Glutamatergic neuron (in vitro differentiated cells): Measurements from ENCODE around the gene PKNOX1. TPM values are rescaled to one million over a fixed set of nuclear protein-coding genes. Genes with fewer than 3 reads are reported as not detected.

Experiments
- DNase-seq: peaks from one replicate; pipeline ENCODE4 v3.0.0; 2022
- H3K27ac Mint-ChIP-seq: one replicate; pipeline ENCODE4 v1.8.0; 2020; ENCODE audit warnings: mild to moderate bottlenecking, mixed read lengths, inconsistent platforms; ENCODE audit not compliant: unreplicated experiment
- H3K27me3 Mint-ChIP-seq: one replicate; pipeline ENCODE4 v1.8.0; 2020; ENCODE audit warnings: mild to moderate bottlenecking, moderate library complexity, mixed read lengths, inconsistent platforms; ENCODE audit not compliant: unreplicated experiment
- H3K36me3 Mint-ChIP-seq: one replicate; pipeline ENCODE4 v1.8.0; 2020; ENCODE audit warnings: mild to moderate bottlenecking, mixed read lengths, inconsistent platforms; ENCODE audit not compliant: unreplicated experiment
- H3K4me1 Mint-ChIP-seq: one replicate; pipeline ENCODE4 v1.8.0; 2020; ENCODE audit warnings: mild to moderate bottlenecking, low read depth, mixed read lengths, inconsistent platforms; ENCODE audit not compliant: unreplicated experiment
- H3K4me3 Mint-ChIP-seq: one replicate; pipeline ENCODE4 v1.8.0; 2020; ENCODE audit warnings: mild to moderate bottlenecking, mixed read lengths, inconsistent platforms; ENCODE audit not compliant: unreplicated experiment
- H3K9me3 Mint-ChIP-seq: one replicate; pipeline ENCODE4 v1.8.0; 2020; ENCODE audit warnings: mild to moderate bottlenecking, moderate library complexity, mixed read lengths, inconsistent platforms; ENCODE audit not compliant: unreplicated experiment
- total RNA-seq: library from RNA; stranded (reverse); fragmentation: NEBNext Ultra II Directional; extraction: Animal tissue kit (Norgen Biotek cat#: 25700); gene quantifications from one replicate; pipeline ENCODE4 v1.2.1, GENCODE V29; 2021; ENCODE audit not compliant: unreplicated experiment
- TF ChIP-seq, protein P1 (sequence below): fragments of 200-600 bp; sonication (generic); IDR thresholded peaks from one replicate; pipeline ENCODE4 v1.5.0; 2021; ENCODE audit not compliant: partially characterized antibody, unreplicated experiment

PKNOX1 gene
- total RNA-seq, 1 donor from 2014 or later = 28.7 TPM

DNA sequence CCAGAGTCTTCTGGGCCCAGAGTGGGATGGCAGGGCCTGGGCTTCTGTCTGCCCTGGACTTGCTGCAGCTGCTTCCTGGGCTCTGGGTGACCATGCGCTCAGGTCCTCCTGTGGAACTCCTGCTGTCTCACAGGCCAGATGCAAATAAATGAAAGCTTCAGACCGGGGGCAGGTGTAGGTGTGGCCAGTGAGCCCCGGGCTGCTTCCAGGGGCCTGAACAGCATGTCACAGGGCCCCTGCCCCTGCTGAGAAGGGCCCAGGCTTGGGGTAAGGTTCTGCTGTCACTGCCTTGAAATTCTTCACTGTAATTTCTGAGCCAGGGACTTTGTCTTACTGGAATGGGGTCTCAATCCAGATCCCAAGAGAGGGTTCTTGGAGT is 2.5 kb upstream of the PKNOX1 start:
- H3K4me3 Mint-ChIP-seq = no peak overlapping the region
- no peak for DNase-seq

DNA sequence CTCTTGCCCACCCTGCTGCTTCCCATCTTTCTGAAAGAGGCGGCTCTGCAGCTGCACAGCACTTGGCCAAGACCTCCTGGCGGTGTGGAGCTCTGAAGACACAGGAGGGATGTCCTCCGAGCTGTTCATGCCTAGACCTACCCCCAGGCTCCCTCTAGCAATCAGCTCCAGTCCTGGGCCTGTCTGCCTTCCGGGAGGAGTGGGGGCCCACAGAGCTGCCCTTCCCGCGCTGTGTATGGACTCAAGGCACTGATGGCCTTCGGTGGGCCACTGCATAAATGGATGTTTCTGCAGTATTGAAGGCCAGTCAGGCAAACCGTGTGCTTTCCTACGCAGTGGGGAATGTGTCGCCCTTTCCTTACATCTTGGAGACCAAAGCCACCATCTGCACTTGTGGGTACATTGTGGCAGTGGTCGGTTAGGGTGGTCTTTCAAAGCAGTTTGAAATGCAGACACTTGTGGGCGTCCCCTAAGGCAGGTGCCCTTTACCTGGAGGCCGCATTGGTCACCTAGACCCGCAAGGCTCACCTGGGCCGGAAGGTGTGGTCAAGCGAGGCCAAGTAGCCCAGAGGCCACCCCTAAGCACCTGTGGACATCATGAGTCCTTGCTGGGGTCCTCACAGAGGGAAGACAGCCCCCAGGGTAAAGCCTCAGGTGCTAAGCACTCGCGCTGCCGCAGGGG is 912 bp upstream of the PKNOX1 start:
- TF ChIP-seq, protein P1, sequence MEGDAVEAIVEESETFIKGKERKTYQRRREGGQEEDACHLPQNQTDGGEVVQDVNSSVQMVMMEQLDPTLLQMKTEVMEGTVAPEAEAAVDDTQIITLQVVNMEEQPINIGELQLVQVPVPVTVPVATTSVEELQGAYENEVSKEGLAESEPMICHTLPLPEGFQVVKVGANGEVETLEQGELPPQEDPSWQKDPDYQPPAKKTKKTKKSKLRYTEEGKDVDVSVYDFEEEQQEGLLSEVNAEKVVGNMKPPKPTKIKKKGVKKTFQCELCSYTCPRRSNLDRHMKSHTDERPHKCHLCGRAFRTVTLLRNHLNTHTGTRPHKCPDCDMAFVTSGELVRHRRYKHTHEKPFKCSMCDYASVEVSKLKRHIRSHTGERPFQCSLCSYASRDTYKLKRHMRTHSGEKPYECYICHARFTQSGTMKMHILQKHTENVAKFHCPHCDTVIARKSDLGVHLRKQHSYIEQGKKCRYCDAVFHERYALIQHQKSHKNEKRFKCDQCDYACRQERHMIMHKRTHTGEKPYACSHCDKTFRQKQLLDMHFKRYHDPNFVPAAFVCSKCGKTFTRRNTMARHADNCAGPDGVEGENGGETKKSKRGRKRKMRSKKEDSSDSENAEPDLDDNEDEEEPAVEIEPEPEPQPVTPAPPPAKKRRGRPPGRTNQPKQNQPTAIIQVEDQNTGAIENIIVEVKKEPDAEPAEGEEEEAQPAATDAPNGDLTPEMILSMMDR = no peak
- peak overlapping the region; percentile 49 for H3K4me3 Mint-ChIP-seq
- peaks cover 13% of the 10 kb centered on the region for H3K36me3 Mint-ChIP-seq
- peaks cover 8% of the 10 kb centered on the region for H3K27me3 Mint-ChIP-seq
- H3K9me3 Mint-ChIP-seq = peaks cover 1% of the 10 kb centered on the region
- H3K27ac Mint-ChIP-seq = no peak overlapping the region
- DNase-seq = no peak
- H3K4me1 Mint-ChIP-seq = peaks cover 4% of the 10 kb centered on the region

More for the DNA sequence above, 2.5 kb upstream of the PKNOX1 start:
- Mint-ChIP-seq H3K4me1 (peaks cover 4% of the 10 kb centered on the region), H3K9me3 (no peaks in the 10 kb centered on the region), H3K27me3 (peaks cover 8% of the 10 kb centered on the region), H3K27ac (no peak overlapping the region), H3K36me3 (peaks cover 2% of the 10 kb centered on the region)
- TF ChIP-seq, protein P1 = no peak

DNA sequence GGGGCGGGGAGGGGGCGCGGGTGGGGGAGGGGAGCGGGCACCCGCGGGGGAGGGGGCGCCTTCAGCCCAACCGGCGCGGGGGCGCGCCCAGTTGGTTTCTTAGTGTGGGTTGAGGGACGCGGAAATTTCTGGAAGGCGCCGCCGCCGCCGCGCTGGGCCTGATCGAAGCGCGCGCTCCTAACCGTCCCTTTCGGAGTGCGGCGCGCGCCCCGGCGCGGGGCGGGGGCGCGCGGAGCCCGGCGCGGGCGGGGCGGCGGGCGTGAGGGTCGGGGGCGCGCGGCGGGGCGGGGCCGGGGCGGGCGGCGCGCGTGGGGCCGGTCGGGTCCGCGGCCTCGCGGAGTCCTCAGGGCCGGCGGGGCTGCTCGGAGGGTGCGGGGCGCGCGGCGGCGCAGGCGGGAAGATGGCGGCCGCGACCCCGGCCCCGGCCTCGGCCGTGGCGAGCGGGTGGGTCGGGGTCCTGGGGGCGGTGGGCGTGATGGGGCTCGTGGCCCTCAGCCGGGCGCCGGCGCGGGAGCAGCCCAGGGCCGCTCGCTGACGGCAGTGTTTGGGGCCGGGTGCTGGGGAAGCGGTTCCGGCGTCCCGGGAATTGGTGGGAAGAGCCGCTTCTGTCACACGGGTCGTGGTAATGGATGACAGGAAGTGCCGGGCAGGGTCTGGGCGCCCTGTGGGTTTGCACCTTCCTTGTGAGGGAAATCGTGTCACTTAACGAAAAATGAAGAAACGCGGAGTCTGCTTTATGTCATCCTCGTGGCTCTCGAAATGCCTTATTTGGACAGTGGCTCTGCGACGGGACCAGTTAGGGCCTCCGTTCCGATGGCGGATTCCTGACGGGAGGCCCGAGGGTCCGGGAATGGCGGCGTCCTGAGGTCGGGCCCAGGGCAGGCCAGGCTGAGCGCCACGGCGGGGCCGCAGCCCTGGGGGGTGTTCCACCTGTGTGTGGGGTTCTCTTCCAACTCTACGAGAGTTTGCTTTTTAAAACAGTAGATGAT is 764 bp downstream of the PKNOX1 start:
- DNase-seq = peak; percentile 69
- peaks cover 4% of the 10 kb centered on the region for H3K9me3 Mint-ChIP-seq
- H3K27ac Mint-ChIP-seq = peak overlapping the region; percentile 86
- peak overlapping the region; percentile 90 for H3K4me3 Mint-ChIP-seq
- TF ChIP-seq, protein P1 = no peak
- H3K36me3 Mint-ChIP-seq = peaks cover 18% of the 10 kb centered on the region
- H3K4me1 Mint-ChIP-seq = peaks cover 4% of the 10 kb centered on the region
- peaks cover 5% of the 10 kb centered on the region for H3K27me3 Mint-ChIP-seq

DNA sequence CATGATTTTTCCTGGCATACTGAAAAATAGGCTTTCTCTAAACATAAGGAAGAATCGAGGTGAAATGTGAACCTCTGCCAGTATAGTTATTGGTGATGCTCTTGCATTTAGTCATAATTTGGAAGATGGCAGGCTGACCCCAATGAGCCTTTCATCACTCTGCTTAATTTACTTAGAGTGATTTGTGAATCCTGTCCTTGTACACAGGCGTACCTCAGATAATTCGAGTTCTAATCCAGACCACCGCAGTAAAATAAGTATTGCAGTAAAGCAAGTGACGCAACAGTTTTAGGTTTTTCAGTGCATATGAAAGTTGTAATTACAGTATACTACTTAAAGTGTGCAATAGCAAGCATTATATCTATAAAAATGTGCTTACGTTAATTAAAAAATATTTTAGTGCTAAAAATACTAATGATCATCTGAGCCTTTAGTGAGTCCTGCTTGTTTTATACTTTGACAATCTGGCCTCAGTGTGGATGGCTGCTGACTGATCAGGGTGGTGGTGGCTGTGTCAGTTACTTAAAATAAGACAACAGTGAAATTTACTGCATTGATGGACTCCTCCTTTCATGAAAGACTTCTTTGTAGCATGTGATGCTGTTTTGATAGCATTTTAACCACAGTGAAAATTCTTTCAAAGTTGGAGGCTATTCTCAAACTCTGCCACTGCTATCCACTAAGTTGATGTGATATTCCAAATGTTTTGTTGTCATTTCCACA is 1.7 kb downstream of the PKNOX1 start:
- TF ChIP-seq, protein P1 = no peak
- peaks cover 18% of the 10 kb centered on the region for H3K36me3 Mint-ChIP-seq
- peaks cover 6% of the 10 kb centered on the region for H3K9me3 Mint-ChIP-seq
- peak overlapping the region; percentile 90 for H3K4me3 Mint-ChIP-seq
- H3K27ac Mint-ChIP-seq = peak overlapping the region; percentile 86
- no peak for DNase-seq
- H3K27me3 Mint-ChIP-seq = peaks cover 7% of the 10 kb centered on the region
- peaks cover 11% of the 10 kb centered on the region for H3K4me1 Mint-ChIP-seq
